WTC11 (cell line): Measurements from ENCODE around the gene C19orf44. TPM values are rescaled to one million over a fixed set of nuclear protein-coding genes. Genes with fewer than 3 reads are reported as not detected.
"Not testable (repeated sequence)": the region's sequence is repeated elsewhere in the genome, so short reads cannot be mapped to it uniquely, and the experiment has no call there.

Experiments
- ATAC-seq: fragments of 200-7000 bp; cut with Tn5 transposase; 2 replicates; pipeline ENCODE4 v1.10.0; 2021; ENCODE audit warnings: mild to moderate bottlenecking, moderate library complexity
- CTCF ChIA-PET: fragments of 300-600 bp; sonication (Branson Sonifier 250); formaldehyde crosslinking; loops from one replicate; lab custom pipeline; 2021; ENCODE audit warnings: antibody characterized with exemption; lab: Charles Lee
- POLR2A ChIA-PET: fragments of 350-600 bp; sonication (Branson Sonifier 250); formaldehyde crosslinking; loops from one replicate; lab custom pipeline; 2021; ENCODE audit warnings: antibody characterized with exemption; lab: Charles Lee
- DNase-seq: peaks from one replicate; pipeline ENCODE4 v3.0.0; 2021; ENCODE audit warnings: low spot score
- H3K27ac Mint-ChIP-seq: 2 replicates; pipeline ENCODE4 v1.8.0; 2021; ENCODE audit warnings: mixed read lengths
- H3K27me3 Mint-ChIP-seq: 2 replicates; pipeline ENCODE4 v1.8.0; 2021; ENCODE audit warnings: low read depth, mild to moderate bottlenecking, moderate library complexity, mixed read lengths
- H3K36me3 Mint-ChIP-seq: 2 replicates; pipeline ENCODE4 v1.8.0; 2021; ENCODE audit warnings: mixed read lengths
- H3K4me1 Mint-ChIP-seq: 2 replicates; pipeline ENCODE4 v1.8.0; 2022; ENCODE audit warnings: mixed read lengths
- H3K4me3 Mint-ChIP-seq: 2 replicates; pipeline ENCODE4 v1.8.0; 2021; ENCODE audit warnings: mild to moderate bottlenecking, moderate library complexity, mixed read lengths
- H3K9me3 Mint-ChIP-seq: 2 replicates; pipeline ENCODE4 v1.8.0; 2021; ENCODE audit warnings: mixed read lengths
- ATF1 ChIP-seq: sonication (generic); formaldehyde crosslinking; IDR thresholded peaks from 2 replicates; pipeline ENCODE4 v1.8.1; 2023; ENCODE audit warnings: mild to moderate bottlenecking, moderate library complexity, missing genetic modification reagents
- CTCF ChIP-seq: fragments of 200-600 bp; IDR thresholded peaks from 2 replicates; pipeline ENCODE4 v1.8.0; 2022; ENCODE audit warnings: antibody characterized with exemption
- E2F5 ChIP-seq: sonication (generic); formaldehyde crosslinking; IDR thresholded peaks from 2 replicates; pipeline ENCODE4 v1.8.1; 2022; ENCODE audit warnings: mild to moderate bottlenecking, moderate library complexity, missing genetic modification reagents
- ELF4 ChIP-seq: sonication (generic); formaldehyde crosslinking; IDR thresholded peaks from 2 replicates; pipeline ENCODE4 v1.8.1; 2022; ENCODE audit warnings: low read depth, mild to moderate bottlenecking, moderate library complexity, missing genetic modification reagents
- ETV6 ChIP-seq: sonication (generic); formaldehyde crosslinking; IDR thresholded peaks from 2 replicates; pipeline ENCODE4 v1.8.1; 2022; ENCODE audit warnings: mild to moderate bottlenecking, missing genetic modification reagents
- NR3C1 ChIP-seq: sonication (generic); formaldehyde crosslinking; conservative IDR thresholded peaks from 2 replicates; pipeline ENCODE4 v1.8.1; 2023; ENCODE audit warnings: low read depth, mild to moderate bottlenecking, missing genetic modification reagents
- TP53 ChIP-seq: sonication (generic); formaldehyde crosslinking; IDR thresholded peaks from 2 replicates; pipeline ENCODE4 v1.8.1; 2023; ENCODE audit warnings: mild to moderate bottlenecking, missing genetic modification reagents
- ZBTB43 ChIP-seq: sonication (generic); formaldehyde crosslinking; IDR thresholded peaks from 2 replicates; pipeline ENCODE4 v1.8.1; 2023; ENCODE audit warnings: mild to moderate bottlenecking, missing genetic modification reagents
- ZNF121 ChIP-seq: sonication (generic); formaldehyde crosslinking; IDR thresholded peaks from 2 replicates; pipeline ENCODE4 v1.8.0; 2023; ENCODE audit warnings: missing genetic modification reagents
- total RNA-seq: library from RNA; stranded (reverse); gene quantifications from 3 replicates; pipeline ENCODE4 v1.2.3, GENCODE V29; 2021
- TF ChIP-seq, protein P1 (sequence below): sonication (generic); formaldehyde crosslinking; IDR thresholded peaks from 2 replicates; pipeline ENCODE4 v1.8.1; 2023; ENCODE audit warnings: mild to moderate bottlenecking, moderate library complexity, missing genetic modification reagents

Gene C19orf44
- total RNA-seq, 1 experiment from 2014 or later, result 4.1 TPM

- H3K4me1 Mint-ChIP-seq, result peaks cover 26% of the 10 kb centered on the region
- TF ChIP-seq ZNF121 (CRISPR knock-in tag), result peak; percentile 62; the same call in 1 of the 2 replicates
- CTCF ChIA-PET, H3K27ac Mint-ChIP-seq, H3K27me3 Mint-ChIP-seq, POLR2A ChIA-PET, H3K36me3 Mint-ChIP-seq, DNase-seq, ATAC-seq, H3K4me3 Mint-ChIP-seq, H3K9me3 Mint-ChIP-seq: not testable (repeated sequence)
These were observed 47.3 kb upstream of the C19orf44 start for GRCh38 chr19:16448872-16449271.

DNA sequence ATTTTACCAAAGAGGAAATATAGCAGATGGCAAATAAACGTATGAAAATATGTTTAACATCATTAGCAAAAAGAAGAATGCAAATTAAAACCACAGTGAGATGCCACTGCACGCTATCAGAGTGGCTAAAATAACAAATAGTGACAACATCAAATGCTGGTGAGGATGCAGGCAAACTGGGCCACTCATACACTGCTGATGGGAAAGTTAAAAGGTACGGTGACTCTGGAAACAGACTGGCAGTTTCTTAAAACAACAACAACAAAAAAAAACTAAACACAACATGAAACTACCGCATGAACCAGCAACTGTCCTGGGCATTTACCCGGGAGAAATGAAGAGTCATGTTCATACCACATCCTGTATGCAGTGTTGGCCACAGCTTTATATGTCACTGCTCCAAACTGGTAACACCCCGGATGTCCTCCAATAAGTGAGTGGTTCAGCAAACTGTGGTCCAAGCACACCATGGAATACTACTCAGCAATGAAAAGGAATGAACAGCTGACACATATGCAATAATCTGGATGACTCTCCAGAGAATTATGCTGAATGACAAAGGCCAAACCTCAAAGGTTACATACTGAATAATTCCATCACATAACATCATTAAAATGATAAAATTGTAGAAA, 46.7 kb upstream of the C19orf44 start:
- ATAC-seq (no peak), DNase-seq (no peak)
- no peak for TF ChIP-seq ETV6
- TF ChIP-seq, all 79 proteins: peak for 0
- peaks cover 32% of the 10 kb centered on the region for H3K4me1 Mint-ChIP-seq
- ChIA-PET CTCF (no interaction called here), POLR2A (no interaction called here)
- H3K4me3 Mint-ChIP-seq, result no peak overlapping the region
- peaks cover 6% of the 10 kb centered on the region for H3K36me3 Mint-ChIP-seq
- H3K27me3 Mint-ChIP-seq, result no peaks in the 10 kb centered on the region
- no peaks in the 10 kb centered on the region for H3K9me3 Mint-ChIP-seq
- H3K27ac Mint-ChIP-seq, result no peak overlapping the region

DNA sequence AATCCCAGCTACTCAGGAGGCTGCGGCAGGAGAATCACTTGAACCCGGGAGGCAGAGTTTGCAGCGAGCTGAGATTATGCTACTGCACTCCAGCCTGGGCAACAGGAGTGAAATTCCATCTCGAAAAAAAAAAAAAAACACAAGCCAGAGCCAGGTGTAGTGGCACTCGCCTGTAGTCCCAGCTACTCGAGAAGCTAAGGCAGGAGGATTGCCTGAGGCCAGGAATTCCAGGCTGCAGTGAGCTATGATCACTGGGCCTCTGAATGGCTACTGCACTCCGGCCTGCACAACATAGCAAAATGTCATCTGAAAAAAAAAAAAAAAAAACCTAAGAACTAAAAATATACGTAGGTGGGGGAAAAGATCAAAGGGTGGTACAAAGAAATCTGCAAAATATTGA, 43.9 kb upstream of the C19orf44 start:
- TF ChIP-seq TP53 (CRISPR knock-in tag), result no peak
- CTCF ChIA-PET, result interaction anchor here (0.6 to 1.4 kb wide), 3 partner anchors 30 to 62 kb away, joined by 3 to 9 read pairs (median 8); no protein-coding TSS in a partner anchor

DNA sequence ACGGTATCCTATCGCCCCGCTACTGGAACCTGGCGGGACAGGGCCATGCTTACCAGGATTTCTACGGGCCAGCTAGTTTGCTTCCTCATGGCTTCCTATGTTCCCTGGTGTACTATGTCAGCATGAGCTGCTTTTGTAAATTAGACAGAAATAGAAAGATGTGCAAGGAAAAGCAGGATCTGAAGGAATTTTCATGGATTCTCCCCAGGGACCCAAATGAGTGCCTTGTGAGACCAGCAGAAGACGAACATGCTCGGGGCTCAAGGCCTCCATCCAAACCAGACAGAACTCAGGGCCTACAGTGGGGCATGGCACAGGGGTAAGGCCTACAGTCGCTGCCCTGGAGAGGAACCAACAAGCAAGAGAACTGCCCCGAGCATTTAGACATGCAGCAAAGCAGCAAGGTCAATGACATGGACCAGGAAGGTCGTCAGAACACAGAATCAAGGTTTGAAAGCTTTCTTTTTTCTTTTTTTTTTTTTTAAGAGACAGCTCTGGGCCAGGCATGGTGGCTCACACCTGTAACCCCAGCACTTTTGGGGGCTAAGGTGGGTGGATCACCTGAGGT, 41.8 kb upstream of the C19orf44 start:
- ChIA-PET CTCF (interaction anchor here (0.5 to 3.3 kb wide), 4 partner anchors 12 to 937 kb away, joined by 3 to 24 read pairs (median 4); partner anchors contain the start of genes C19orf44 and CALR3), POLR2A (no interaction called here)
- no peaks in the 10 kb centered on the region for H3K9me3 Mint-ChIP-seq
- DNase-seq, result no peak
- no peaks in the 10 kb centered on the region for H3K27me3 Mint-ChIP-seq
- peaks cover 5% of the 10 kb centered on the region for H3K36me3 Mint-ChIP-seq
- peaks cover 46% of the 10 kb centered on the region for H3K4me1 Mint-ChIP-seq
- H3K4me3 Mint-ChIP-seq, result no peak overlapping the region
- no peak; the same call in 1 of the 2 replicates for ATAC-seq
- H3K27ac Mint-ChIP-seq, result peak overlapping the region; percentile 94
- no peak for TF ChIP-seq TP53 (CRISPR knock-in tag)
- TF ChIP-seq ZBTB43 (CRISPR knock-in tag), result no peak
- TF ChIP-seq E2F5 (CRISPR knock-in tag), result no peak
- TF ChIP-seq, protein P1, sequence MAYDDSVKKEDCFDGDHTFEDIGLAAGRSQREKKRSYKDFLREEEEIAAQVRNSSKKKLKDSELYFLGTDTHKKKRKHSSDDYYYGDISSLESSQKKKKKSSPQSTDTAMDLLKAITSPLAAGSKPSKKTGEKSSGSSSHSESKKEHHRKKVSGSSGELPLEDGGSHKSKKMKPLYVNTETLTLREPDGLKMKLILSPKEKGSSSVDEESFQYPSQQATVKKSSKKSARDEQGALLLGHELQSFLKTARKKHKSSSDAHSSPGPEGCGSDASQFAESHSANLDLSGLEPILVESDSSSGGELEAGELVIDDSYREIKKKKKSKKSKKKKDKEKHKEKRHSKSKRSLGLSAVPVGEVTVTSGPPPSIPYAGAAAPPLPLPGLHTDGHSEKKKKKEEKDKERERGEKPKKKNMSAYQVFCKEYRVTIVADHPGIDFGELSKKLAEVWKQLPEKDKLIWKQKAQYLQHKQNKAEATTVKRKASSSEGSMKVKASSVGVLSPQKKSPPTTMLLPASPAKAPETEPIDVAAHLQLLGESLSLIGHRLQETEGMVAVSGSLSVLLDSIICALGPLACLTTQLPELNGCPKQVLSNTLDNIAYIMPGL (CRISPR knock-in tag), result no peak
- no peak for TF ChIP-seq ELF4 (CRISPR knock-in tag)
- TF ChIP-seq NR3C1 (CRISPR knock-in tag), result no peak
- TF ChIP-seq ZNF121 (CRISPR knock-in tag), result no peak
- TF ChIP-seq CTCF, result no peak
- no peak for TF ChIP-seq ATF1

More for the DNA sequence above, 43.9 kb upstream of the C19orf44 start:
- no peaks in the 10 kb centered on the region for H3K9me3 Mint-ChIP-seq
- H3K4me1 Mint-ChIP-seq, result peaks cover 26% of the 10 kb centered on the region
- no peak overlapping the region for H3K4me3 Mint-ChIP-seq
- POLR2A ChIA-PET, result interaction anchor here (0.7 kb wide), 1 partner anchor 353 kb away, joined by 3 read pairs; no protein-coding TSS in a partner anchor
- H3K27me3 Mint-ChIP-seq, result no peaks in the 10 kb centered on the region
- H3K36me3 Mint-ChIP-seq, result peaks cover 6% of the 10 kb centered on the region
- no peak overlapping the region; the same call in 1 of the 2 replicates for H3K27ac Mint-ChIP-seq
- DNase-seq, result no peak
- ATAC-seq, result no peak
